A549 (cell line): ENCODE data around the gene OSGEPL1. TPM values are rescaled to one million over a fixed set of nuclear protein-coding genes. Genes with fewer than 3 reads are reported as not detected.

Experiments
- ATAC-seq, 2 experiments: fragments of 200-7000 bp in 1 of 2; fragments of >200 bp in 1 of 2; cut with Nextera tagmentation in 1 of 2; cut with Tn5 transposase in 1 of 2; 3 replicates each; pipeline versions ENCODE4 v1.8.0 to v1.9.1; 2018 to 2020; ENCODE audit warnings: mild to moderate bottlenecking in 1 of 2, moderate library complexity in 1 of 2
- CTCF ChIA-PET: fragments of 300-600 bp; sonication (Branson Sonifier 250); formaldehyde crosslinking; extraction: SDS; loops from one replicate; lab custom pipeline; 2021; ENCODE audit warnings: antibody characterized with exemption, inconsistent platforms; lab: Yijun Ruan, JAX
- POLR2A ChIA-PET: fragments of 350-600 bp; formaldehyde crosslinking; extraction: SDS; loops from one replicate; lab custom pipeline; 2021; ENCODE audit warnings: antibody characterized with exemption, inconsistent platforms; lab: Yijun Ruan, JAX
- DNase-seq, 2 experiments: peaks; one replicate each; pipeline versions ENCODE4 v3.0.0 to v3.0.0-alpha.2; 2011 to 2016; ENCODE audit warnings: low read depth in 1 of 2, low spot score in 1 of 2
- FAIRE-seq: peaks from 2 replicates; lab custom pipeline; 2011; peaks lifted over from hg19 to GRCh38; lab: Jason Lieb, UNC
- H3K27ac ChIP-seq, 2 experiments: fragments of >200 bp; sonication (Bioruptor Twin); formaldehyde crosslinking; 3 replicates each; pipeline ENCODE4 v1.5.1; 2016 to 2017
- H3K4me1 ChIP-seq: fragments of >200 bp; sonication (Bioruptor Twin); formaldehyde crosslinking; 3 replicates; pipeline ENCODE4 v1.6.1; 2016
- H3K4me2 ChIP-seq: fragments of >200 bp; sonication (Bioruptor Twin); formaldehyde crosslinking; 3 replicates; pipeline ENCODE4 v1.6.1; 2016
- H3K4me3 ChIP-seq: fragments of >200 bp; sonication (Bioruptor Twin); formaldehyde crosslinking; 3 replicates; pipeline ENCODE4 v1.5.1; 2016
- H3K9me3 ChIP-seq: fragments of >200 bp; sonication (Bioruptor Twin); formaldehyde crosslinking; 3 replicates; pipeline ENCODE4 v1.6.1; 2016
- EHF ChIP-seq: fragments of 250-450 bp; sonication (Bioruptor Pico); IDR thresholded peaks from 2 replicates; pipeline ENCODE4 v1.5.0; 2020; ENCODE audit warnings: mild to moderate bottlenecking
- EP300 ChIP-seq, 2 experiments: fragments of >200 bp; sonication (Bioruptor Twin); formaldehyde crosslinking; IDR thresholded peaks; 2 replicates in 1 of 2; 3 replicates in 1 of 2; pipeline ENCODE4 v1.6.1; 2016 to 2017
- FOXS1 ChIP-seq: fragments of 250-450 bp; sonication (Bioruptor Pico); IDR thresholded peaks from 2 replicates; pipeline ENCODE4 v1.5.0; 2020; ENCODE audit warnings: mild to moderate bottlenecking, moderate library complexity
- HDAC2 ChIP-seq: fragments of 200-600 bp; sonication (generic); IDR thresholded peaks from 2 replicates; pipeline ENCODE4 v1.6.1; 2016
- HEYL ChIP-seq: fragments of 250-450 bp; sonication (Bioruptor Pico); IDR thresholded peaks from 2 replicates; pipeline ENCODE4 v1.8.0; 2021; ENCODE audit warnings: mild to moderate bottlenecking, moderate library complexity
- MAFK ChIP-seq: fragments of 450-650 bp; IDR thresholded peaks from 2 replicates; pipeline ENCODE4 v1.6.1; 2014; ENCODE audit not compliant: partially characterized antibody
- MAZ ChIP-seq: fragments of 150-350 bp; IDR thresholded peaks from 2 replicates; pipeline ENCODE4 v1.6.1; 2014; ENCODE audit warnings: antibody characterized with exemption, low read depth, low read length, borderline replicate concordance
- MYC ChIP-seq: IDR thresholded peaks from 2 replicates; pipeline ENCODE4 v1.6.1; 2012; ENCODE audit warnings: mild to moderate bottlenecking, inconsistent platforms, low read length, improper control_type of control experiment, borderline replicate concordance
- NFE2L2 ChIP-seq: fragments of 150-350 bp; conservative IDR thresholded peaks from 2 replicates; pipeline ENCODE4 v1.6.1; 2014; ENCODE audit warnings: low read length
- NPAS2 ChIP-seq: fragments of 250-450 bp; sonication (Bioruptor Pico); IDR thresholded peaks from 2 replicates; pipeline ENCODE4 v1.8.0; 2022; ENCODE audit warnings: mild to moderate bottlenecking, moderate library complexity, borderline replicate concordance
- PHF8 ChIP-seq: fragments of 200-600 bp; sonication (generic); IDR thresholded peaks from 2 replicates; pipeline ENCODE4 v1.6.1; 2016; ENCODE audit warnings: low read depth, mild to moderate bottlenecking, antibody characterized with exemption, moderate library complexity, borderline replicate concordance
- POLR2A ChIP-seq: IDR thresholded peaks from 2 replicates; pipeline ENCODE4 v1.6.1; 2012; ENCODE audit warnings: mild to moderate bottlenecking, low read length
- RAD21 ChIP-seq, 2 experiments: fragments of >200 bp in 1 of 2; sonication (Bioruptor Twin) in 1 of 2; formaldehyde crosslinking in 1 of 2; IDR thresholded peaks in 1 of 2; conservative IDR thresholded peaks in 1 of 2; 2 replicates in 1 of 2; 3 replicates in 1 of 2; pipeline ENCODE4 v1.6.1; 2012 to 2018; ENCODE audit warnings: inconsistent platforms in 1 of 2
- RARB ChIP-seq: fragments of 250-450 bp; sonication (Bioruptor Pico); IDR thresholded peaks from 2 replicates; pipeline ENCODE4 v1.8.0; 2021; ENCODE audit warnings: mild to moderate bottlenecking, moderate library complexity
- SMC3 ChIP-seq: fragments of >200 bp; sonication (Bioruptor Twin); formaldehyde crosslinking; IDR thresholded peaks from 3 replicates; pipeline ENCODE4 v1.6.1; 2018; ENCODE audit warnings: inconsistent platforms
- SREBF2 ChIP-seq: fragments of 450-650 bp; IDR thresholded peaks from 2 replicates; pipeline ENCODE4 v1.6.1; 2014; ENCODE audit warnings: mild to moderate bottlenecking, moderate library complexity
- ZFP36 ChIP-seq: fragments of 450-650 bp; IDR thresholded peaks from 2 replicates; pipeline ENCODE4 v1.6.1; 2014; ENCODE audit warnings: borderline replicate concordance; ENCODE audit not compliant: partially characterized antibody
- ZSCAN20 ChIP-seq: fragments of 250-450 bp; sonication (Bioruptor Pico); IDR thresholded peaks from 2 replicates; pipeline ENCODE4 v1.8.0; 2022; ENCODE audit warnings: mild to moderate bottlenecking, moderate library complexity
- WGBS: methylation state at CpG from one replicate; pipeline ENCODE4 v1.1.6; 2017; ENCODE audit errors: missing lambda C conversion rate; 5-methylcytosine and 5-hydroxymethylcytosine counted together
- polyA plus RNA-seq, 4 experiments: library from polyadenylated mRNA; depleted of rRNA in 3 of 4; stranded (reverse); fragments of >200 nt; fragmentation: RNase III in 1 of 4; extraction: RNeasy Plus Mini Kit Qiagen cat#74134 plus additional on column Dnase treatment in 1 of 4; gene quantifications; 2 replicates in 3 of 4; 3 replicates in 1 of 4; pipeline ENCODE4 v1.2.3, GENCODE V29; 2011 to 2017
- TF ChIP-seq, protein P1 (sequence below): fragments of 450-650 bp; IDR thresholded peaks from 2 replicates; pipeline ENCODE4 v1.6.1; 2014; ENCODE audit warnings: antibody characterized with exemption
- TF ChIP-seq, protein P2 (sequence below): fragments of >200 bp; sonication (Bioruptor Twin); formaldehyde crosslinking; IDR thresholded peaks from 3 replicates; pipeline ENCODE4 v1.5.1; 2016

Gene OSGEPL1
- polyA plus RNA-seq, 2 of the 4 experiments (the other 2 are of a cell fraction): 9.0 to 14.4 TPM

DNA sequence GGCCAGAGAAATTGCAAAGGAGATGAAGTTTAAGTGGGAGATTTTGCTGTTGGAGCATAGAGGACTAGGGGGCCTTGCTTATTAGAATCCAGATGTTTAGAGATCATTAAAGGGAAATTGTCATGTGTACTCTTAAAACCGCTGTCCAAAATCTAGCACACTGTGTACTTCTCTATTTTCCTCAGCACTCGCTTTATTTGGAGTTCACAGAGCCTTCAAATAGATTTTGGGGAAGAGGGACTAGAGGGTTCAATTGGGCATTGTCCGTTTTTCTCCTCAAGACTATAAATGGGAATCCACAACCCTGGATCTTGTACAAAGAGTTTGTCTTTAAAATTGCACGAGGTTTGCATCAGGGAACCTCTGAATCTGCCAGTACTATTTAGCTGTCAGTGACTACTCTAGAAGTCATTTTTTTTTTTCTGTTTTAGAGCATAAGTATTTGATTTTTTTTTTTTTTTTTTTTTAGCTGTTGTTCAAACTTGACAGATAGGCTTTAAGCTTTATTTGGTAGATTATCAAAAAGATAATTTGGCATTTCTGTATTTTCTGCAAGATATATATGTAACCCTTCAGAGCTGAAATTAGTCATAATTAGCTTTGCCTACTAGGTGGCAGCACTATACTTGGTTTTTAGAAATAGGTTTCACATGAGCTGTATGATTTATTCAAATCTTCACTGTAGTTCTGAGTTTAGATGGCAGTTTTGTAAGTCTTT is 35.9 kb upstream of the OSGEPL1 start:
- no peaks in the 10 kb centered on the region for H3K9me3 ChIP-seq
- ChIA-PET CTCF (interaction anchor here (0.7 to 2.7 kb wide), 21 partner anchors 10 to 382 kb away, joined by 3 to 15 read pairs (median 4); a partner anchor contains a TSS), POLR2A (interaction anchor here (0.6 to 1.0 kb wide), 2 partner anchors 14 to 417 kb away, joined by 3 to 4 read pairs; partner anchors contain the start of genes ORMDL1 and PMS1)
- peak overlapping the region in 1 of 2 experiments; percentile 32; a peak in 1 of 6 replicates for H3K27ac ChIP-seq
- TF ChIP-seq ZFP36 (no peak), SMC3 (peak; percentile 81), RAD21 (conservative IDR thresholded peaks at IDR 0.05 in 1 of 2, IDR thresholded peaks at IDR 0.05 in 1 of 2) (peak; percentile 76 to 82)
- TF ChIP-seq, protein P1, sequence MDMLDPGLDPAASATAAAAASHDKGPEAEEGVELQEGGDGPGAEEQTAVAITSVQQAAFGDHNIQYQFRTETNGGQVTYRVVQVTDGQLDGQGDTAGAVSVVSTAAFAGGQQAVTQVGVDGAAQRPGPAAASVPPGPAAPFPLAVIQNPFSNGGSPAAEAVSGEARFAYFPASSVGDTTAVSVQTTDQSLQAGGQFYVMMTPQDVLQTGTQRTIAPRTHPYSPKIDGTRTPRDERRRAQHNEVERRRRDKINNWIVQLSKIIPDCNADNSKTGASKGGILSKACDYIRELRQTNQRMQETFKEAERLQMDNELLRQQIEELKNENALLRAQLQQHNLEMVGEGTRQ: no peak
- TF ChIP-seq, protein P2, sequence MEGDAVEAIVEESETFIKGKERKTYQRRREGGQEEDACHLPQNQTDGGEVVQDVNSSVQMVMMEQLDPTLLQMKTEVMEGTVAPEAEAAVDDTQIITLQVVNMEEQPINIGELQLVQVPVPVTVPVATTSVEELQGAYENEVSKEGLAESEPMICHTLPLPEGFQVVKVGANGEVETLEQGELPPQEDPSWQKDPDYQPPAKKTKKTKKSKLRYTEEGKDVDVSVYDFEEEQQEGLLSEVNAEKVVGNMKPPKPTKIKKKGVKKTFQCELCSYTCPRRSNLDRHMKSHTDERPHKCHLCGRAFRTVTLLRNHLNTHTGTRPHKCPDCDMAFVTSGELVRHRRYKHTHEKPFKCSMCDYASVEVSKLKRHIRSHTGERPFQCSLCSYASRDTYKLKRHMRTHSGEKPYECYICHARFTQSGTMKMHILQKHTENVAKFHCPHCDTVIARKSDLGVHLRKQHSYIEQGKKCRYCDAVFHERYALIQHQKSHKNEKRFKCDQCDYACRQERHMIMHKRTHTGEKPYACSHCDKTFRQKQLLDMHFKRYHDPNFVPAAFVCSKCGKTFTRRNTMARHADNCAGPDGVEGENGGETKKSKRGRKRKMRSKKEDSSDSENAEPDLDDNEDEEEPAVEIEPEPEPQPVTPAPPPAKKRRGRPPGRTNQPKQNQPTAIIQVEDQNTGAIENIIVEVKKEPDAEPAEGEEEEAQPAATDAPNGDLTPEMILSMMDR: peak; percentile 74
- DNase-seq (peak in 1 of 2 experiments; percentile 47), ATAC-seq (peak; percentile 66 to 88; a peak in 4 of 6 replicates), FAIRE-seq (peak; percentile 80)
- no peak overlapping the region for H3K4me3 ChIP-seq
- WGBS: 72% methylated on average over 4 of the region's 4 CpGs
- H3K4me1 ChIP-seq: peaks cover 33% of the 10 kb centered on the region
- H3K4me2 ChIP-seq: no peak overlapping the region

DNA sequence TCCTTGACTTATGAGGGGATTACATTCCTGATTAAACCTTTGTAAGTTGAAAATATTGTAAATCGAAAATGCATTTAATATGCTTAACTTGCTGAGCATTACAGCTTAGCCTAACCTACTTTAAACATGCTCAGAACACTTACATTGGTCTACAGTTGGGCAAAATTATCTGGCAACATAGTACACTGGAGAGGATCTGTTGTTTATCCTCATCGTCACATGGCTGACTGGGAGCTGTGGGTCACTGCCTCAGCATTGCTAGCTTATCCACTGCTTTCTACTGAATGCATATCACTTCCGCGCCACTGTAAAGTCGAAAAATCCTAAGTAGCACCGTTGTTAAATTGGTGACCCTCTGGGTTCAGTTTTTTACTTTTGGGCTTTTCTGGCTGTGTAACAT is 35.3 kb upstream of the OSGEPL1 start:
- H3K9me3 ChIP-seq: no peaks in the 10 kb centered on the region
- no peak overlapping the region for H3K4me3 ChIP-seq
- DNase-seq (no peak), FAIRE-seq (no peak), ATAC-seq (no peak)
- WGBS: 85% methylated on average over 6 of the region's 6 CpGs
- H3K4me2 ChIP-seq: no peak overlapping the region
- CTCF ChIA-PET: interaction anchor here (0.7 to 2.7 kb wide), 10 partner anchors 16 to 298 kb away, joined by 3 to 15 read pairs (median 4); no protein-coding TSS in a partner anchor
- TF ChIP-seq MYC (no peak), HDAC2 (no peak), NFE2L2 (no peak), NPAS2 (CRISPR knock-in tag) (no peak), EHF (CRISPR knock-in tag) (no peak), MAFK (no peak), SREBF2 (no peak), SMC3 (no peak), RARB (CRISPR knock-in tag) (no peak), HEYL (CRISPR knock-in tag) (no peak), MAZ (no peak), FOXS1 (CRISPR knock-in tag) (no peak), PHF8 (no peak), ZFP36 (no peak), ZSCAN20 (CRISPR knock-in tag) (no peak), EP300 (IDR thresholded peaks at IDR 0.05) (no peak), POLR2A (no peak)
- TF ChIP-seq, protein P1: no peak
- TF ChIP-seq, protein P2: no peak
- TF ChIP-seq, all 56 proteins: peak for 0
- POLR2A ChIA-PET: no interaction called here
- peaks cover 33% of the 10 kb centered on the region for H3K4me1 ChIP-seq
- no peak overlapping the region; a peak in 1 of 6 replicates for H3K27ac ChIP-seq
